ENCODE results near the gene OR2C3. TPM values are rescaled to one million over a fixed set of nuclear protein-coding genes. Genes with fewer than 3 reads are reported as not detected.

The OR2C3 gene
- polyA plus RNA-seq, 1 of the 3 experiments (the other 2 are of a cell fraction) = not detected

DNA sequence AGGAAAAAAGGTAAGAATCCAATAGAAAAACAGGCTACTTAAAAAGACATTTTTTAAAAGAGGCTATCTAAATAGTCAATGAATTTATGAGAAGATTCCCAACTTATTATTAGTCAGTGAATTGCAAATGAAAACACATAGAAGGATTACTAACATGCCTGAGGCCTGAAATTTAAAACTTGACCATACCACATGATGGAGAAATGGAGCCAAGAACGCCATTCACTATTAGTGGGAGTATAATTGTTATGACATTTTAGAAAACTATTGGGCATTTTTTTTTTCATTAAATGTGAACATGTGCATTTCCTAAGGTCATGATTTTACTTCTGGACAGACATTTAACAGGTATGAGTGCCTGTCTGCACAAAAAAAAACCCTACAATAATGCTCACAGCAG is 53.5 kb downstream of the OR2C3 start:
- no peaks in the 10 kb centered on the region for H3K9me2 ChIP-seq
- H3K36me3 ChIP-seq (replicated peaks in 1 of 2; ENCODE audit: control insufficient read depth in 1 of 2, insufficient read depth in 2 of 2, low read length in 1 of 2) = no peaks in the 10 kb centered on the region
- H3K4me2 ChIP-seq = no peak overlapping the region
- no peak overlapping the region for H3K9ac ChIP-seq
- no peaks in the 10 kb centered on the region; a peak in 1 of 4 replicates for H3K4me1 ChIP-seq (ENCODE audit: control insufficient read depth in 1 of 2, insufficient read depth in 2 of 2, low read depth in 1 of 2, low read length in 1 of 2)
- POLR2A ChIA-PET = no interaction called here
- CTCF ChIA-PET = no interaction called here
- no peaks in the 10 kb centered on the region for H3K27me3 ChIP-seq (ENCODE audit: insufficient read depth)
- H3K4me3 ChIP-seq (ENCODE audit: low read depth in 2 of 2, low read length in 1 of 2) = no peak overlapping the region
- H3K9me3 ChIP-seq = no peaks in the 10 kb centered on the region
- DNase-seq = no peak
- H4K20me1 ChIP-seq (ENCODE audit: insufficient read depth) = no peaks in the 10 kb centered on the region
- H3F3A ChIP-seq (replicated peaks; ENCODE audit: insufficient read depth) = no peaks in the 10 kb centered on the region
- H3K27ac ChIP-seq (ENCODE audit: low read depth in 2 of 2, low read length in 1 of 2) = no peak overlapping the region
- H2AFZ ChIP-seq (ENCODE audit: low read depth) = no peak overlapping the region
- WGBS (ENCODE audit: low lambda C conversion rate) = 3% methylated on average over 1 of the region's 1 CpG
- TF ChIP-seq TAF1 (IDR thresholded peaks at IDR 0.05; ENCODE audit: borderline replicate concordance, low read depth, low read length) (no peak), TCF12 (IDR thresholded peaks at IDR 0.05) (0 out of 2 replicates have a peak, but pooled peaks have one; percentile 16), GABPA (IDR thresholded peaks at IDR 0.05; ENCODE audit: low read depth) (no peak), GATA2 (CRISPR knock-in tag; IDR thresholded peaks at IDR 0.05) (no peak), SMC3 (IDR thresholded peaks at IDR 0.05; ENCODE audit: low read depth, low read length) (no peak), RCOR1 (IDR thresholded peaks at IDR 0.05; ENCODE audit: low read length) (no peak), YY1 (IDR thresholded peaks at IDR 0.05; ENCODE audit: low read depth) (no peak), NRF1 (IDR thresholded peaks at IDR 0.05; ENCODE audit: low read depth, low read length) (no peak), FOXJ3 (CRISPR knock-in tag; IDR thresholded peaks at IDR 0.05) (no peak), FOSL2 (IDR thresholded peaks at IDR 0.05; ENCODE audit: borderline replicate concordance, low read depth) (no peak), ELF1 (IDR thresholded peaks at IDR 0.05) (no peak), RXRA (IDR thresholded peaks at IDR 0.05; ENCODE audit: borderline replicate concordance, low read depth) (no peak), NFIC (IDR thresholded peaks at IDR 0.05; ENCODE audit: borderline replicate concordance) (0 out of 2 replicates have a peak, but pooled peaks have one; percentile 16), EP300 (IDR thresholded peaks at IDR 0.05; ENCODE audit: borderline replicate concordance in 1 of 2, low read depth in 1 of 2, low read length in 1 of 2) (no peak)
- TF ChIP-seq, protein P1, sequence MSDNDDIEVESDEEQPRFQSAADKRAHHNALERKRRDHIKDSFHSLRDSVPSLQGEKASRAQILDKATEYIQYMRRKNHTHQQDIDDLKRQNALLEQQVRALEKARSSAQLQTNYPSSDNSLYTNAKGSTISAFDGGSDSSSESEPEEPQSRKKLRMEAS (IDR thresholded peaks at IDR 0.05; ENCODE audit: low read depth) = no peak
- TF ChIP-seq, protein P2, sequence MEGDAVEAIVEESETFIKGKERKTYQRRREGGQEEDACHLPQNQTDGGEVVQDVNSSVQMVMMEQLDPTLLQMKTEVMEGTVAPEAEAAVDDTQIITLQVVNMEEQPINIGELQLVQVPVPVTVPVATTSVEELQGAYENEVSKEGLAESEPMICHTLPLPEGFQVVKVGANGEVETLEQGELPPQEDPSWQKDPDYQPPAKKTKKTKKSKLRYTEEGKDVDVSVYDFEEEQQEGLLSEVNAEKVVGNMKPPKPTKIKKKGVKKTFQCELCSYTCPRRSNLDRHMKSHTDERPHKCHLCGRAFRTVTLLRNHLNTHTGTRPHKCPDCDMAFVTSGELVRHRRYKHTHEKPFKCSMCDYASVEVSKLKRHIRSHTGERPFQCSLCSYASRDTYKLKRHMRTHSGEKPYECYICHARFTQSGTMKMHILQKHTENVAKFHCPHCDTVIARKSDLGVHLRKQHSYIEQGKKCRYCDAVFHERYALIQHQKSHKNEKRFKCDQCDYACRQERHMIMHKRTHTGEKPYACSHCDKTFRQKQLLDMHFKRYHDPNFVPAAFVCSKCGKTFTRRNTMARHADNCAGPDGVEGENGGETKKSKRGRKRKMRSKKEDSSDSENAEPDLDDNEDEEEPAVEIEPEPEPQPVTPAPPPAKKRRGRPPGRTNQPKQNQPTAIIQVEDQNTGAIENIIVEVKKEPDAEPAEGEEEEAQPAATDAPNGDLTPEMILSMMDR (IDR thresholded peaks at IDR 0.05) = no peak
- TF ChIP-seq, protein P3, sequence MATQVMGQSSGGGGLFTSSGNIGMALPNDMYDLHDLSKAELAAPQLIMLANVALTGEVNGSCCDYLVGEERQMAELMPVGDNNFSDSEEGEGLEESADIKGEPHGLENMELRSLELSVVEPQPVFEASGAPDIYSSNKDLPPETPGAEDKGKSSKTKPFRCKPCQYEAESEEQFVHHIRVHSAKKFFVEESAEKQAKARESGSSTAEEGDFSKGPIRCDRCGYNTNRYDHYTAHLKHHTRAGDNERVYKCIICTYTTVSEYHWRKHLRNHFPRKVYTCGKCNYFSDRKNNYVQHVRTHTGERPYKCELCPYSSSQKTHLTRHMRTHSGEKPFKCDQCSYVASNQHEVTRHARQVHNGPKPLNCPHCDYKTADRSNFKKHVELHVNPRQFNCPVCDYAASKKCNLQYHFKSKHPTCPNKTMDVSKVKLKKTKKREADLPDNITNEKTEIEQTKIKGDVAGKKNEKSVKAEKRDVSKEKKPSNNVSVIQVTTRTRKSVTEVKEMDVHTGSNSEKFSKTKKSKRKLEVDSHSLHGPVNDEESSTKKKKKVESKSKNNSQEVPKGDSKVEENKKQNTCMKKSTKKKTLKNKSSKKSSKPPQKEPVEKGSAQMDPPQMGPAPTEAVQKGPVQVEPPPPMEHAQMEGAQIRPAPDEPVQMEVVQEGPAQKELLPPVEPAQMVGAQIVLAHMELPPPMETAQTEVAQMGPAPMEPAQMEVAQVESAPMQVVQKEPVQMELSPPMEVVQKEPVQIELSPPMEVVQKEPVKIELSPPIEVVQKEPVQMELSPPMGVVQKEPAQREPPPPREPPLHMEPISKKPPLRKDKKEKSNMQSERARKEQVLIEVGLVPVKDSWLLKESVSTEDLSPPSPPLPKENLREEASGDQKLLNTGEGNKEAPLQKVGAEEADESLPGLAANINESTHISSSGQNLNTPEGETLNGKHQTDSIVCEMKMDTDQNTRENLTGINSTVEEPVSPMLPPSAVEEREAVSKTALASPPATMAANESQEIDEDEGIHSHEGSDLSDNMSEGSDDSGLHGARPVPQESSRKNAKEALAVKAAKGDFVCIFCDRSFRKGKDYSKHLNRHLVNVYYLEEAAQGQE (IDR thresholded peaks at IDR 0.05; ENCODE audit: low read depth, low read length) = no peak
- TF ChIP-seq, protein P4, sequence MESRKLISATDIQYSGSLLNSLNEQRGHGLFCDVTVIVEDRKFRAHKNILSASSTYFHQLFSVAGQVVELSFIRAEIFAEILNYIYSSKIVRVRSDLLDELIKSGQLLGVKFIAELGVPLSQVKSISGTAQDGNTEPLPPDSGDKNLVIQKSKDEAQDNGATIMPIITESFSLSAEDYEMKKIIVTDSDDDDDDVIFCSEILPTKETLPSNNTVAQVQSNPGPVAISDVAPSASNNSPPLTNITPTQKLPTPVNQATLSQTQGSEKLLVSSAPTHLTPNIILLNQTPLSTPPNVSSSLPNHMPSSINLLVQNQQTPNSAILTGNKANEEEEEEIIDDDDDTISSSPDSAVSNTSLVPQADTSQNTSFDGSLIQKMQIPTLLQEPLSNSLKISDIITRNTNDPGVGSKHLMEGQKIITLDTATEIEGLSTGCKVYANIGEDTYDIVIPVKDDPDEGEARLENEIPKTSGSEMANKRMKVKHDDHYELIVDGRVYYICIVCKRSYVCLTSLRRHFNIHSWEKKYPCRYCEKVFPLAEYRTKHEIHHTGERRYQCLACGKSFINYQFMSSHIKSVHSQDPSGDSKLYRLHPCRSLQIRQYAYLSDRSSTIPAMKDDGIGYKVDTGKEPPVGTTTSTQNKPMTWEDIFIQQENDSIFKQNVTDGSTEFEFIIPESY (IDR thresholded peaks at IDR 0.05; ENCODE audit: borderline replicate concordance, low read depth) = no peak
- TF ChIP-seq, protein P5, sequence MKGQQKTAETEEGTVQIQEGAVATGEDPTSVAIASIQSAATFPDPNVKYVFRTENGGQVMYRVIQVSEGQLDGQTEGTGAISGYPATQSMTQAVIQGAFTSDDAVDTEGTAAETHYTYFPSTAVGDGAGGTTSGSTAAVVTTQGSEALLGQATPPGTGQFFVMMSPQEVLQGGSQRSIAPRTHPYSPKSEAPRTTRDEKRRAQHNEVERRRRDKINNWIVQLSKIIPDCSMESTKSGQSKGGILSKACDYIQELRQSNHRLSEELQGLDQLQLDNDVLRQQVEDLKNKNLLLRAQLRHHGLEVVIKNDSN (IDR thresholded peaks at IDR 0.05; ENCODE audit: borderline replicate concordance, low read depth) = no peak
- TF ChIP-seq, protein P6, sequence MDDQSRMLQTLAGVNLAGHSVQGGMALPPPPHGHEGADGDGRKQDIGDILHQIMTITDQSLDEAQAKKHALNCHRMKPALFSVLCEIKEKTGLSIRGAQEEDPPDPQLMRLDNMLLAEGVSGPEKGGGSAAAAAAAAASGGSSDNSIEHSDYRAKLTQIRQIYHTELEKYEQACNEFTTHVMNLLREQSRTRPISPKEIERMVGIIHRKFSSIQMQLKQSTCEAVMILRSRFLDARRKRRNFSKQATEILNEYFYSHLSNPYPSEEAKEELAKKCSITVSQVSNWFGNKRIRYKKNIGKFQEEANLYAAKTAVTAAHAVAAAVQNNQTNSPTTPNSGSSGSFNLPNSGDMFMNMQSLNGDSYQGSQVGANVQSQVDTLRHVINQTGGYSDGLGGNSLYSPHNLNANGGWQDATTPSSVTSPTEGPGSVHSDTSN (IDR thresholded peaks at IDR 0.05) = peak; percentile 56
- H3K79me2 ChIP-seq (ENCODE audit: insufficient read depth) = no peaks in the 10 kb centered on the region

Data from SK-N-SH (cell line).